Endothelial cell (in vitro differentiated cells): ENCODE measurements around the gene RGS14. TPM values are rescaled to one million over a fixed set of nuclear protein-coding genes. Genes with fewer than 3 reads are reported as not detected.
"Not testable (repeated sequence)": the region's sequence is repeated elsewhere in the genome, so short reads cannot be mapped to it uniquely, and the experiment has no call there.

Experiments
- DNase-seq: peaks from one replicate; pipeline ENCODE4 v3.0.0; 2021; ENCODE audit warnings: low spot score
- H3K27ac Mint-ChIP-seq: one replicate; pipeline ENCODE4 v1.8.0; 2021; ENCODE audit warnings: mixed read lengths, inconsistent platforms; ENCODE audit not compliant: unreplicated experiment
- H3K27me3 Mint-ChIP-seq: one replicate; pipeline ENCODE4 v1.8.0; 2021; ENCODE audit warnings: mild to moderate bottlenecking, moderate library complexity, mixed read lengths, inconsistent platforms; ENCODE audit not compliant: unreplicated experiment
- H3K36me3 Mint-ChIP-seq: one replicate; pipeline ENCODE4 v1.8.0; 2021; ENCODE audit warnings: mild to moderate bottlenecking, low read depth, mixed read lengths, inconsistent platforms; ENCODE audit not compliant: unreplicated experiment
- H3K4me1 Mint-ChIP-seq: one replicate; pipeline ENCODE4 v1.8.0; 2021; ENCODE audit warnings: mild to moderate bottlenecking, mixed read lengths, inconsistent platforms; ENCODE audit not compliant: unreplicated experiment
- H3K4me3 Mint-ChIP-seq: one replicate; pipeline ENCODE4 v1.8.0; 2021; ENCODE audit warnings: mild to moderate bottlenecking, mixed read lengths, inconsistent platforms; ENCODE audit not compliant: unreplicated experiment
- H3K9me3 Mint-ChIP-seq: one replicate; pipeline ENCODE4 v1.8.0; 2021; ENCODE audit warnings: mixed read lengths, inconsistent platforms; ENCODE audit not compliant: unreplicated experiment
- CTCF ChIP-seq: fragments of 200-600 bp; sonication (generic); IDR thresholded peaks from one replicate; pipeline ENCODE4 v1.5.0; 2021; ENCODE audit warnings: antibody characterized with exemption; ENCODE audit not compliant: unreplicated experiment
- total RNA-seq: library from RNA; stranded (reverse); fragmentation: NEBNext Ultra II Directional; extraction: Animal tissue kit (Norgen Biotek cat#: 25700); gene quantifications from one replicate; pipeline ENCODE4 v1.2.1, GENCODE V29; 2021; ENCODE audit not compliant: unreplicated experiment

The RGS14 gene
- total RNA-seq, 1 donor from 2014 or later: 21.8 TPM

GRCh38 chr5:177338251-177339106, 19.2 kb upstream of the RGS14 start:
- TF ChIP-seq CTCF: no peak
- Mint-ChIP-seq H3K4me1 (peaks cover 27% of the 10 kb centered on the region), H3K27ac (no peak overlapping the region), H3K9me3 (no peaks in the 10 kb centered on the region), H3K4me3 (no peak overlapping the region), H3K27me3 (peaks cover 14% of the 10 kb centered on the region), H3K36me3 (peaks cover 56% of the 10 kb centered on the region)
- DNase-seq: no peak

- Mint-ChIP-seq H3K36me3 (peaks cover 52% of the 10 kb centered on the region), H3K9me3 (no peaks in the 10 kb centered on the region), H3K27me3 (peaks cover 10% of the 10 kb centered on the region), H3K27ac (peak overlapping the region; percentile 91), H3K4me1 (peaks cover 27% of the 10 kb centered on the region), H3K4me3 (no peak overlapping the region)
- DNase-seq: no peak
- no peak for TF ChIP-seq CTCF
Observed at GRCh38 chr5:177339107-177339638, 18.6 kb upstream of the RGS14 start.

- Mint-ChIP-seq H3K4me1 (peaks cover 19% of the 10 kb centered on the region), H3K36me3 (peaks cover 35% of the 10 kb centered on the region)
- H3K9me3 Mint-ChIP-seq, H3K27me3 Mint-ChIP-seq, DNase-seq, H3K4me3 Mint-ChIP-seq, H3K27ac Mint-ChIP-seq: not testable (repeated sequence)
Observed at GRCh38 chr5:177343000-177343399, 14.7 kb upstream of the RGS14 start.

- TF ChIP-seq CTCF: no peak
- DNase-seq: no peak
- no peak overlapping the region for H3K27ac Mint-ChIP-seq
- peaks cover 33% of the 10 kb centered on the region for H3K36me3 Mint-ChIP-seq
- no peaks in the 10 kb centered on the region for H3K27me3 Mint-ChIP-seq
- peaks cover 17% of the 10 kb centered on the region for H3K4me1 Mint-ChIP-seq
- peak overlapping the region; percentile 73 for H3K4me3 Mint-ChIP-seq
- no peaks in the 10 kb centered on the region for H3K9me3 Mint-ChIP-seq
Observed at GRCh38 chr5:177343777-177344176, 13.9 kb upstream of the RGS14 start.

GRCh38 chr5:177344891-177345290, 12.8 kb upstream of the RGS14 start:
- peaks cover 17% of the 10 kb centered on the region for H3K4me1 Mint-ChIP-seq
- TF ChIP-seq CTCF: no peak

More at GRCh38 chr5:177344891-177345290, 12.8 kb upstream of the RGS14 start:
- Mint-ChIP-seq H3K9me3 (no peaks in the 10 kb centered on the region), H3K4me3 (no peak overlapping the region), H3K36me3 (peaks cover 31% of the 10 kb centered on the region), H3K27ac (no peak overlapping the region), H3K27me3 (peaks cover 1% of the 10 kb centered on the region)
- DNase-seq: no peak
